ENCODE data around the gene ABCC8.

- no peak for TF ChIP-seq POLR2A (IDR thresholded peaks at IDR 0.05)
- no peak for TF ChIP-seq CTCF (IDR thresholded peaks at IDR 0.05)
Observed at GRCh38 chr11:17351510-17352176, 125.0 kb downstream of the ABCC8 start, which contains the start of gene NCR3LG1.

All from right lobe of liver (tissue), 4 donors.